Activated T-cell treated with anti-CD3 and anti-CD28 coated beads, Interleukin-2, amount 50 U/mL, for 48 hours (primary cell): ENCODE results near the gene SEC14L2.
A peak's percentile ranks its signal among the peaks of the same experiment; 100 is the strongest.

ENCODE experiments used
- DNase-seq, 2 experiments: peaks; one replicate each; pipeline ENCODE4 v3.0.0-alpha.2; 2020

Gene SEC14L2

DNA sequence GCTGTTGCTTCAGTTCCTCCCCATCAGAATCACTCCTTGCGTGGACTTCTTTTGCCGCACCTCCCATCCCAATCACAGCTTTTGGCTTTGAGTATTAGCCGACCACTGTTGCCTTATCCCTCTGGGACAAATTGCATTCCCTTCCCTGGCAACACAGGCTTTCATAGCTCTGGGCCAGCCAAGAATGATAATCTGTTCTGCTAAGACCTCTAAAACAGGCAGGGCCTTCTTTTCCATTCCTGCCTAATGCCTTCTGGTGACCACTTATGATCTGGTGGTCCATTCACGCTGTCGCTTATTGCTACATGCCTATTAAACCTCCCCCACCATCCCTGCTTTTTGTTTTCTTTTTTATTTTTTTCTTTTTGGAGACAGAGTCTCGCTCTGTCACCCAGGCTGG is 9.6 kb downstream of the SEC14L2 start:
- no peak for DNase-seq

DNA sequence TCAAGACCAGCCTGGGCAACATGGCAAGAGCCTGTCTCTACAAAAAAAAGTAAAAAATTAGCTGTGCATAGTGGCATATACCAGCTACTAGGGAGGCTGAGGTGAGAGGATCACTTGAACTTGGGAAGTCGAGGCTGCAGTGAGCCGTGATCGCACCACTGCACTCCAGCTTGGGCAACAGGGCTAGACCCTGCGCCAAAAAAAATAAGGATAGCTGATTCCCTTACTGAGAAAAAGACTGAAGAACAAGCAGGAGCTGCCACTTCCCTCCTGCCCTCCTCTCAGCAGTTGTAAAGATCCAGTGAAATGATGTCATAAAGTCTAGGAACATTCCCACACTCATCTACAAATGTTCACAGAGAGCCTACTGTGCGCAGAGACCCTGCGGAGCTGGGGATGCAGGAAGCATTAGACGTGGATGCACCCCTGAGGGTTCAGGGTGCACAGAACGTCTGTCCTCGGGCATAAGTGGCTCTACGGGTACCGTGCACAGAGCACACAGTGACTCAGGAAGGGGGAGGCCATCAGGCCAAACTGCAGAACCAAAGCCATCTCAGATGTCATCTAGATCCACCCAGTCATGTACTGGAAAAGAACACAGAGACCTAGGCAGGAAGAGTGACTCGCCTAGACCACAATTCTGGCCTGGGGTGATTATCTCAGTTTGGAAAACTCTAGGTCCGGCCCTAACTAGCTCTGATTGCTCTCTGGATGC is 11.7 kb downstream of the SEC14L2 start:
- DNase-seq = no peak

DNA sequence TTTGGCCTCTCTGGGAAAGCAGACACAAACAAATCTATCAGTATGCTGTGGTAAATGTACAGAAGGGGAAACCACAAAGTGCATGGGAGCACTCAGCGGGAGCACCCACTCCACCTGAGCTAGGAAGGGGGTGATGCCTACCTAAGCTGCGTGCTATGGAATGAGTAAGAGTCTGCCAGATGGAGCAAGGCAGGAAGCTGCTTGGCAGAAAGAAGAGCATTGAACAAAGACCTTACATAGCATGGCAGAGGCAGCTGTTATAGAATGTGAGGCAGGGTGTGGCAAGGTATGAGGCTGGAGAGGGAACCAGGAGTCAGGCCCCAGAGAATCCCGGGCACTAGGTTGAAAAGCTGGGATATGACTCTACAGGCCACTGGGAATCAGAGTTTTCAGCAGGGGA is 15.0 kb downstream of the SEC14L2 start:
- no peak for DNase-seq

DNA sequence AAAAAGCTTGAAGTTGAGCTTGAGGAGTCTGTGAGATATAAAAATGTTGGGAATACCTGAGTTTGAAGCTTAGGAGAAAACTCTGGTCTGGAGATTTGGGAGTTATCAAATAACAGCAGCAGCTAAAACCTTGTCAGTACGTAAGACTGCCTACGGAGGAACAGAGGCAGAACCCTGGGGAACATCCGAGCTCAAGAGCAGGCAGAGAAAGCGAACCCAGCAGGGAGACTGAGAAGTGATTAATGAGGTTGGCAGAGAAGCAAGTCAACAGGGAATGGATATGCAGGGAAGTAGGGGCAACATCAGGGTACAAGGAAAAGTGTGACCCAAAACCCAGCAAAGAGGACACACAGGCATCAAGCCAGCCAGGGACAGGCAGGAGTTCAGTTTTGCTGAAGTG is 16.2 kb downstream of the SEC14L2 start:
- no peak for DNase-seq

DNA sequence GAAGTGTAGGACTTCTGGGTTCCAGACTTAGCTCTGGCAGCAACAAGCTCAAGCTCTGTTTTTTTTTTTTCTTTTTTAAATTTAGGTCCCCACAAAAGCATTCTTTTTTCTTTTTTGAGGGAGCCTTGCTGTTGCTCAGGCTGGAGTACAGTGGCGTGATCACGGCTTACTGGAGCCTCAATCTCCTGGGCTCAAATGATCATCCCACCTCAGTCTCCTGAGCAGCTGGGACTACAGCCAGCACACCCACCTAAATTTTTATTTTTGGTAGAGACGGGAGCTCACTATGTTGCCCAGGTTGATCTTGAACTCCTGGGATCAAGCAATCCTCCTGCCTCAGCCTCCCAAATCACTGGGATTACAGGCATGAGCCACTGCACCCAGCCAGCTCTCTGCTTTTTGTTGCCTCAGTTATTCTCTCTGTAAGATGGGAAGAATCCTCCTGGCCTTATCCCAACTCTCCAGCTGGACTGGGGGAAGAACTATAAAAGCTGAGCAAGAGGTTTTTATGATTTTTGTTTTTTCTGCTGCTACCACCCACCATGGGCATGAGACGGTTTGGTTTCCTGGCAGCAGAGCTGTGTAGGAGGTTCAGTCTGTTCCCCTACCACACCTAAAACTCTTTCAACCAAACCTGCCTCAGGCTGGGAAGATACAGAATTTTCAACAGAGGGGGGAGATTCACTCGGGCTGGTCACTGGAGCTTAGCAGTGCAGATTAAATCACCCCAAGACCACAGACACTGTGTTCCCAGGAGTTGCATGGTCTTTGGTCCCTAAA is 17.1 kb downstream of the SEC14L2 start:
- DNase-seq = no peak

DNA sequence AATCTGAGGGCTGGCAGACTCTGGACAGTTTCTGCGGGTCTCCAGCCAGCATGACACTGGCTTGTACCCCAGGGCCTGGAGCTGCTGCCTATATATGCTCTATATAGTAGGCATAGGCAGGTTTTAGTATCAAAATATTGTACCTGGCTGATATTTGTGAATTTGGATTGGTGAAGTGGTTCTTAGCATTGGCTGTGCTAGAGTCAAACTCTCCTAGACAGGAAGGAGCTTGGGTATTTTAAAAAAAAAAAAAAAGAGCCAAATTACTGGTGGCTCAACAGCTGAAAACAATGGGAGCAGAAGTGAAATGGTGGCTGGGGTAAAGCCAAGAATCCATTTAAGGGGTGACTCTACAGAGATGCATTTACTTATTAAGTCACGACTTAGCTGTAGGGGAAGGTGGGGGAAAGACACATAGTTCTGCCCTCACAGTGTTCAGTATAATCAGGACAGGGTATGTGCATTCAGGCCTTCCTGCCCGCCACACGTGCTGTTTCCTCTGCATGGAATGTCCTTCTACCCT is 17.8 kb downstream of the SEC14L2 start:
- DNase-seq = no peak

DNA sequence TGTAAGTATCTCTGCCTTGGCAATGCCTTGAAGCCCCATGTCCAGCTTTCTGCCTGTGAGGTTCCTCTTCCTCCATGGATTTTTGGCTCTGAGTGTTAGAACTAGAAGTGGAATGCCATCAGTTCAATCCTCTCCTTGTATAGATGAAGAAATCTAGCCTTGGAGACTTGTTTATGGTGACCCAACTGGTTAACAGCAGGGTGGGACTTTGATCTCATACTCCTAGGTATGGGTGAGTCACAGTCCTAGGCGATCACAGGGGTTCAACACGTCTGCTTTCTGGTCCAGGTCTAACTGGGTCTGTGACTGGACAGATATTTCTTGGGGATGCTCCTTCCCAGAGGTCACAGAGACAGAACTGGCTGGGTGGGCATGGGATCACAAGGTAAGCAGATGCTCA is 19.6 kb downstream of the SEC14L2 start:
- DNase-seq = no peak

DNA sequence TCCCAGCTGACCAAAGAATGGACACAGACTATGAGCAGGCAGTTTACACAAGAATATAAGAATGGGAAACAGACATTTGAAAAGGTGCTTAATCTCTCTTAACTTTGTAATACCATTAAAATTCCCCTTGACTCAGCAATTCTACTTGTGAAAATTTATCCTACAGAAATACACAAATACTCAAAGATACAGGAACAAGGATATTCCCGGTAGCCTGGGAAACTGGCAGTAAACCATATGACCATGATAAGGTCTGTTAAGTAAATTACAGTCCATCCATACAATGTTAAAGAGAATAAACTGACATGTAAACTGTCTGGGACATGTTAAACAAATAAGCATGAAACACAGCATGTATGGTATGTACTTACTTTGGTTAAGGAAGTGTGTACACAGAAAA is 20.0 kb downstream of the SEC14L2 start:
- no peak for DNase-seq

DNA sequence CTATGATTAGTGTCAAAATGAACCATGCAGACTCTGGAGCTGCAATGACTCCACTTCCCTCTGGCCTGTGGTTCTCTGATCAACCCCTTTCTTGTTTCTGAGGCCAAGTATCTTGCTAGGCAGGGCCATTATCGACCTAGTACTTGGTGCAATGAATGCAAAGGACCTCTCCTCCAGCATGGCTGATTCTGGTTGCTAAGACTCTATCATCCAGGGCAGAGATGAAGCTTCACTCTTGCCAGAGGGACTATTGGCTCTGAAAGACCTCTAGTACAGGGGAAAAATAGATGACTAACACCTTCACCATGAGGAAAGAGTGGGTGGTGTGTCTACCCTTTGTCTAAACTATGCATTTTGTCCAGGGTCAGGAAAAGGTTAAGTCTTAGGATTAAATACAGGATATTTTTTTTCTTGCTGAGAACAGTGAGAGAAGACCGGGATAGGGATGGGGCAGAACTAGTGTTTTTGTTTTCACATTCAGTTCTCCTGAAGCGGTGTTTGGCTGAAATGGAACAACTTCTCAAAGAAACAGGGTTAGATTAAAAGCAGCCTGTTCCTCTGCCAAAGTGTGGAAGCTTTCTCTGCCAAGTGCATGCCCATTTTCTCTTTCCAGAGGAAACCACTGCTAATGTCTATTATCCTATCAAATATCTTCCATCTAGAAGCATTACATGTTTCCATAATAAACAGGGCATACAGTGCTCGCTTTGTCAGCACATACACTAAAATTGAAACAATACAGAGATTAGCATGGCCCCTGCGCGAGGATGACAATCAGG is 23.7 kb downstream of the SEC14L2 start:
- peak in 1 of 2 experiments; percentile 44 for DNase-seq

DNA sequence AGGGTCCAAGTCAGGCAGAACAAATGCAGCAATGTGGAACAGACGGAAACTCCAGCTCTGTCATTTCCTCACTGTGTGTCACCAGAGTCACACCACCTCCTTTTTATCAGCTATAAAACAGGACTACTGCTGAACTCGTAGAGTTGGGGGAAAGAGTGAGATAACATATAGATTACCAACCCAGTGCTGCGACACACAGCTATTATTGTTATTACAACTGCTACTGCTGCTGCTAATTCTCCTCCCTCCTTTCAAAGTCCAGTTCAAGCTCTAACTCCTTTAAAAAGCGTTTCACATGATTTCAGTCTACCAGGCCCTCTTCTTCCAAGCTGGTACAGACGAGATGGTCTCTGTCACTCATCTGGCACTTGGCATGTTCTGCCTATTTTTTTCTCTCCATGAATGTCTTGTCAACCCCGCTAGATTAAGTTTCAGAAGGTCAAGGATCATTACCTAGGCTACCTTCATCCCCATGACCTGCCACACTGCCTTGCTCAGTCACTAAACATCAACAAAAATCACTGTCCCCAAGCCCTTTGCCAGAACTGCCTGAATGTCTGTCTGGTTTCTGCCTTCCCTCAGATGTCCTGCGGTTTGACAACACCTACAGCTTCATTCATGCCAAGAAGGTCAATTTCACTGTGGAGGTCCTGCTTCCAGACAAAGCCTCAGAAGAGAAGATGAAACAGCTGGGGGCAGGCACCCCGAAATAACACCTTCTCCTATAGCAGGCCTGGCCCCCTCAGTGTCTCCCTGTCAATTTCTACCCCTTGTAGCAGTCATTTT is 25.1 kb downstream of the SEC14L2 start:
- no peak for DNase-seq

DNA sequence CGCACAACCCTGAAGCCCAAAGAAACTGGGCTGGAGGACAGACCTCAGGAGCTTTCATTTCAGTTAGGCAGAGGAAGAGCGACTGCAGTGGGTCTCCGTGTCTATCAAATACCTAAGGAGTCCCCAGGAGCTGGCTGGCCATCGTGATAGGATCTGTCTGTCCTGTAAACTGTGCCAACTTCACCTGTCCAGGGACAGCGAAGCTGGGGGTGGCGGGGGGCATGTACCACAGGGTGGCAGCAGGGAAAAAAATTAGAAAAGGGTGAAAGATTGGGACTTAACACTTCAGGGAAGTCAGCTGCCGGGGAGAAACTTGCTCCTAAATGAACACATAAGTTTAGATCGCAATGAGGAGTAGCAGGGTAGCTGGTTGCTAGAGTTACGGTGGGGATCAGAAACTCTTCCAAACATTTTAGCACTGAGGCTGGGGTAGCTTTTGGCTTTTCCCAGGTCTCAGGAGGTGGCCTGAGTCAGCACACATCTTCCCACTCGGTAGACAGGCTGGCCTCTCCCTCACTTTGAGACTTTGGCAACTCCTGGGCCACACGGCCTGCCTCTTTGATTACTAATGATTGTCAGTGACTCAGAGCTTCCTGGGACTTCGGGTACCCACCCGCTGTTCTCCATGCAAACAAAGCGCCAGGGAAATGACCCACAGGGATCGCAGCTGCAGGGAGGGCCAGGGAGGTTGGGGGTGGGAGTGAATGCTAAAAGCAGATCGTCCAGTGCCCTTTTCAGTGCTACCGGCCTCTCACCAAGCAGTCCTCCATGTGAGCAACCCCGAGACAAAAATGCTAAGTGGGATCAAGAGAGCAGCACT is 25.9 kb downstream of the SEC14L2 start:
- peak in 1 of 2 experiments; percentile 78 for DNase-seq

DNA sequence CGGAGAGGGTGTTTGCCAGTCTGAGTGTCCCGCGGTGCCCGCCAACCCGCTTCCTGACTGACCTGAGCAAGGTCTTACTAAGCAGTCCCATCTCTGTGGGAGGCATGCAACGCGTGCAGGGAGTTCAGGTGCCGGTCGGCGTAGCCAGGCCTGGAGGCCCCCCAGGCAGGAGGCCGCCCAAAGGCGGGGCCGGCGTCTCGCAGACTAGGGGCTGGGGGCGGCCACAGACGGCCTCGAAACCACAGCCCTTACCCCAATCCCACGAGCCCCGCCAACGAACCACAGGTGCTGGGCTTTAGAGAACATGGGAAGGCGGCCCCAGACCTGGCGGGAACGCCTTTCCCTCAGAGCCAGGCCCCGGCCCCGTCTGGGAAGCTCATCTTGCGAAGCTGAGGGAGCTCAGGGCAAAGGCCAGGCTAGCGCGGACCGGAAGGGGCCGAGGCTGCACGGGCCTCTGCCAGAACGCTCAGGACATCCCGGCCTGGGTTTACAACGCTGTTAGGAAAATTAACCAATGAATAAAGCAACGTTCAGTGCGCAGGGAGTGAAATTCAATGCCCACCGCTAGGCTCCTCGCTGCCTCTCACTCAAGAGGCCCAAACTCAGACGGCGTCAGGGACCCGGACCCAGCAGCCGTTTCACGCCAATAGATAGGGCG is 26.6 kb downstream of the SEC14L2 start:
- peak in 1 of 2 experiments; percentile 82 for DNase-seq

DNA sequence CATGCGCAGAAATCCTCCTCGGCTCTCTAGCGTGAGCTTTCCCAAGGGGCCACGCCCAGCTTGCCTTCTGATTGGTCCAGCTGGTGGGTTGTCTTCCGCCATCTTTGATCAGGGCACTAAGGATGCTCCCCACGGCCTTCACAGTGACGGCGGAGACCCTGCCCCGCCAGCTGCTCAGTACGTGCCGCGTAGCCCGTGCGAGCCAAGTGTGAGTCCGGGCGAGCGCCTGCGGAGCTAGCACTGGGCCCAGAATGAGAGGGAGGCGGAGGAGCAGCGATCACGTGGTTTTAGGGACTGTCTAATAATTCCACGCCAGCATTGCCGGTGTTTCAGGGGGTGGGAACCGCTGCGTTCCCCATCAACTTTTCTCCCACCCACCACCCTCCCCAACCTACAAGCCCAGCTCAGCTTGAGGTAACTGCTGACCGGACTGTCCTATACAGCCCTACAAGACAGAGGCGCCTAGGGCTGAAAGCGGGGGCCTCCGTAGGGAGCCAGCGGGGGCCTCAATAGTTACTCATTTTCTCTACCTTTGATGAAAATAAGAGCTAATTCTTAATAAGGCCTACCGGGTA is 27.2 kb downstream of the SEC14L2 start:
- DNase-seq = peak; percentile 98

DNA sequence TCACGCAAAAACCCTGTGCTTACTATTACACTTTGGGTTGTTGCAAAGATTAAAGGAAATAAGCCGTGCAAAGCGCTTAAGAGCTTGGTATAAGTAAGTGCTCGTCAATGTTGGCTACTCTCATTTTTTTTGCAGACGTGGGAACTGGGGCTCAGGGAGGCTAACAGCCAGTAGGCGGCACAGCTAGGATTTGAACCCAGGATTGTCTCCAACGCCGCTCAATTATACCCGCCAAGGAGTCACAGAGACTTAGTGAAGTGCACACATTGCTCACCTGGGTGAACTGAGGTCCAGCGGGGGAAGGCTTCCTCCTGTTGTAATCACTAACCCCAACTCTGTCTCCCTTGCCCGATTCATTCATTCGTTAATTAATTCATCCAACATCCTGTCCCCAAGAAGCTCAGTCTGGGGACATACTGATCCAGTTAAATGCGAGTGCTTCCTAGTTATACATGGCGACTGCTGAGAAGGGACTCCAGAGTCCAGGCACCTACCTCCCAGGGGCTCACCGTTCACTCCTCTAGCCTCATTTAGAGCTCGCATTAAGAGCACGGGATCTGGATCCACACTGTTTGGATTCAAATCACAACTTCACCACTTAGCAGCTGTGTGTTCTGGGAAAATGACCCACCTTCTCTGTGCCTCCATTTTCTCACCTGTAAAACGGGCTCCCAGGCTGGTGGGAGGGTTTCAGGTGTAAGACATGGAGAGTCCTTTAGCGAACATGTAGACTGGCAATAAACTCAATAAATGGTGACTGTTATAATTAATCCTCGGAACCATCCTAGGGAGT is 27.9 kb downstream of the SEC14L2 start:
- peak; percentile 49 to 56 for DNase-seq

DNA sequence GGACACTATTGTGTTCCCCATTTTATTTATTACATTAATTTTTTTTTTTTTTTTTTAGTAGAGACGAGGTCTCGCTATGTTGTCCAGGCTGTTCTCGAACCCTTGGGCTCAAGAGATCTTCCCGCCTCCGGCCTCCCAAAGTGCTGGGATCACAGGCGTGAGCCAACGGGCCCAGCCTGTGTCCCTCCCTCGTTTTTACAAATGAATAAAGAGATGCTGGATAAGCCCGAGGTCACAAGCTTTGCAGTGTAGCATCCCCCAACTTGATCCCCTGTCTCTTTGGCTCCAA is 28.5 kb downstream of the SEC14L2 start:
- no peak for DNase-seq

DNA sequence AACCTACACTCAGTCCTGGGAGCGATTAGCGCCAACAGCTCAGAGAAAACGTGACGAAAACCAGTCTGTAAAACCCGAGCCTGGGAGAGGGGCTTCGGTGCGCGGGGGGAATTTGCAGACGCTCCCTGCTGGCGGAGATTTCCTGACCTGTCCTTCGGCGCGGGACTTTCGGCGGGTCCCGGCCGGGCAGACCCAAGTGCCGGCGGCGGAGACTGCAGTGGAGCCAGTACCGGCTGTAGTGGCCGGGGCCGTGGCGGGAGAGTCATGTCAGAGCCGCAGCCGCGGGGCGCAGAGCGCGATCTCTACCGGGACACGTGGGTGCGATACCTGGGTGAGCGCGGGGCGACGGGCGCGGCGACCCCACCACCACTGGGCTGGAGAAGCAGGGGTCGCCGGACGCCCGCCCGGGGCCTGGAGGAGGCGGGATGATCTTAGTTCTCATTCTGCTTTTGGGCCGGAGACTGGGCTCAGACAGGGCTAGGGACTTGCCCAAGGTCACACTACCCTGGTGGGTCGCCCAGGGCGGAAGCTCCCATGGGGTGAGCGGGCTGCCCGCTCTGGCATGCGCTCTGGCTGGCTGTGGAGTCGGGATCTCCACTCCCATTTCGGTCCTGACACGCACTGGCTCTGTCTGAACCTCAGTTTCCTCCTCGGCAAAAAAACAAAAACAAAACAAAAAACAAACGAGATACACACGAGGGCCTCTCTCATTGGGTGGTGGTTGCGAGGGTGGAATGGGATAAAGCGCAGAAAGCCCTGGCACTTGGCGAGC is 29.0 kb downstream of the SEC14L2 start, which contains the start of gene MTFP1:
Gene MTFP1, plus strand, starts transcription at position 153 of the 772 bp plus-strand sequence. Its CDS starts 112 bp downstream, at position 265.
- DNase-seq = peak; percentile 73 to 74

DNA sequence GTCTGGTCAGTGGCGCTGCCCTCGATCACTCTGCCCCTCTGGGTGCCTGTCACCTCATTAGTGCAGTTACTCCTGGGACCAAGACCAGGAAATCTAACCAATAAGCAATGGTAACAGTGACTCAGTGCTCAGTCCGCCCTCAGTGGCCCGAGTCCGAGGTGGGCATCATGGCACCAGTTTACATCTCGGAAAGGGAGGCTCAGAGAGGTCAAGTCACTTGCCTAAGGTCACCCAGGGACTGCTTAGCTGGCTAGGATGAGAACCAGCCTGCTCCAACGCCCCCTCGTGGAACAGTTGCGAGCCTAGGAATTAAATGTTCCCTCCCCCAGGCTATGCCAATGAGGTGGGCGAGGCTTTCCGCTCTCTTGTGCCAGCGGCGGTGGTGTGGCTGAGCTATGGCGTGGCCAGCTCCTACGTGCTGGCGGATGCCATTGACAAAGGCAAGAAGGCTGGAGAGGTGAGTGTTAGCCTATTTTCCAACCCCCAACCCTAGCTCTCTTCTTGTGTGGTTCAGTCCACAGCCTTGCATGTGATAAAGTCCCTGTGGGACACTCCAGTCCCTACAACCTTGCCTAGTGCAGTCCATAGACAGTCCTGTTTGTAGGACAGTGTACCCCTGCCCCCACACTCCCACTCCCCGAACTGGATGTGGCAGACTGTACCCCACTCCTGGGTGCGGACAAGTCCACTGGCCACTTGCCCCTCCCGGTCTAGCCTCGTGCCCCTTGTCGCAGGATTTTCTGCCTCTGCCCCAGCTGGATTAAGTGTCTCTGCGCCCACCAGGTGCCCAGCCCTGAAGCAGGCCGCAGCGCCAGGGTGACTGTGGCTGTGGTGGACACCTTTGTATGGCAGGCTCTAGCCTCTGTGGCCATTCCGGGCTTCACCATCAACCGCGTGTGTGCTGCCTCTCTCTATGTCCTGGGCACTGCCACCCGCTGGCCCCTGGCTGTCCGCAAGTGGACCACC is 29.9 kb downstream of the SEC14L2 start:
- peak; percentile 92 to 93 for DNase-seq

DNA sequence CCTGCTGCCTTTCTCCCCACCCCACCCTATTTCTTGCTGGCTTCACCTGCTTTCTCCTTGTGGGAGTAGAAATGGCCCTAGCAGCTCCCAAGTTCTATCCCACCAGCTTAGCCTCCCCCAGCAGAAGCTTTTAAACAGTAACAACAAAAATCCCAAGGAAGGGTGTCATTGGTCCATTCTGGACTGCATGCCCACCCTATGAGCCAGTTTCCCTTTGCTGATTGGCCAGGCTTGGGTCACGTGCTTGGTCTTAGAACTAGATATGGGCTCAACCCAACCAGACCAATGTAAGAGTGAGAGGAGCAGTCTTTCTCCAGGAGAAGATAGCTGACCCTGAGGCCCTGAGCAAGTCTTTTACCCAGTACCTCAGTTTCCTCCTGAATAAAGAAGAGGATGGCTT is 31.1 kb downstream of the SEC14L2 start:
- DNase-seq = no peak
